CD4-positive, alpha-beta T cell (primary cell): Measurements from ENCODE around the gene LCE2C. TPM values are rescaled to one million over a fixed set of nuclear protein-coding genes. Genes with fewer than 3 reads are reported as not detected.

Experiments used
- ATAC-seq: fragments of 200-7000 bp; cut with Tn5 transposase; one replicate; pipeline ENCODE4 v1.10.0; 2022; ENCODE audit warnings: mild to moderate bottlenecking; ENCODE audit not compliant: poor library complexity
- CTCF ChIA-PET: fragments of 350-600 bp; sonication (Branson Sonifier 250); formaldehyde crosslinking; loops from one replicate; lab custom pipeline; 2021; ENCODE audit warnings: antibody characterized with exemption, inconsistent platforms; lab: Charles Lee
- POLR2A ChIA-PET: fragments of 350-600 bp; sonication (Branson Sonifier 250); formaldehyde crosslinking; loops from one replicate; lab custom pipeline; 2021; ENCODE audit warnings: antibody characterized with exemption, inconsistent platforms; lab: Charles Lee
- DNase-seq, 14 experiments: peaks; one replicate each; pipeline ENCODE4 v3.0.0-alpha.2; 2013 to 2020; ENCODE audit warnings: mixed read lengths in 2 of 14
- H3K27ac ChIP-seq, 2 donors: one replicate each; pipeline versions ENCODE4 v1.5.1 to v1.7.0; 2013; ENCODE audit warnings: low read length in 2 of 2, low read depth in 1 of 2, mild to moderate bottlenecking in 1 of 2
- H3K27me3 ChIP-seq, 2 experiments: 1 replicate in 1 of 2; 2 replicates in 1 of 2; pipeline versions ENCODE4 v1.6.1 to v1.7.0; 2013; ENCODE audit warnings: low read length in 2 of 2, control low read depth in 1 of 2, mild to moderate bottlenecking in 1 of 2, moderate library complexity in 1 of 2; ENCODE audit not compliant: insufficient read depth in 2 of 2, control insufficient read depth in 1 of 2
- H3K36me3 ChIP-seq: one replicate; pipeline ENCODE4 v1.6.1; 2013; ENCODE audit warnings: low read length, control low read depth; ENCODE audit not compliant: insufficient read depth
- H3K4me1 ChIP-seq: one replicate; pipeline ENCODE4 v1.6.1; 2013; ENCODE audit warnings: low read length, control low read depth; ENCODE audit not compliant: insufficient read depth
- H3K4me3 ChIP-seq: one replicate; pipeline ENCODE4 v1.5.1; 2013; ENCODE audit warnings: mild to moderate bottlenecking, low read length, moderate library complexity
- H3K9me3 ChIP-seq, 2 experiments: 1 replicate in 1 of 2; 2 replicates in 1 of 2; pipeline versions ENCODE4 v1.6.1 to v1.7.0; 2013; ENCODE audit warnings: low read length in 2 of 2, mild to moderate bottlenecking in 2 of 2, control low read depth in 1 of 2, moderate library complexity in 1 of 2; ENCODE audit not compliant: control insufficient read depth in 1 of 2, insufficient read depth in 1 of 2
- H3K27ac Mint-ChIP-seq: one replicate; pipeline ENCODE4 v1.8.0; 2020; ENCODE audit warnings: mixed read lengths
- H3K27me3 Mint-ChIP-seq: one replicate; pipeline ENCODE4 v1.8.0; 2021; ENCODE audit warnings: mixed read lengths
- H3K36me3 Mint-ChIP-seq: one replicate; pipeline ENCODE4 v1.8.0; 2021; ENCODE audit warnings: low read depth, mixed read lengths
- H3K4me1 Mint-ChIP-seq: one replicate; pipeline ENCODE4 v1.8.0; 2021; ENCODE audit warnings: low read depth, mixed read lengths
- H3K4me3 Mint-ChIP-seq: one replicate; pipeline ENCODE4 v1.8.0; 2020; ENCODE audit warnings: mild to moderate bottlenecking, mixed read lengths
- H3K9me3 Mint-ChIP-seq: one replicate; pipeline ENCODE4 v1.8.0; 2020; ENCODE audit warnings: mixed read lengths
- CTCF ChIP-seq: fragments of 200-600 bp; IDR thresholded peaks from one replicate; pipeline ENCODE4 v1.8.0; 2022; ENCODE audit warnings: antibody characterized with exemption, mild to moderate bottlenecking
- intact Hi-C, 2 experiments: fragments of 100-400 bp; cut with DNase I in 1 of 2; cut with micrococcal nuclease in 1 of 2; formaldehyde crosslinking; loops; one replicate each; pipeline versions ENCODE4 v1.15.1 to v1.9.0; 2023 to 2025; cut with DNase I, micrococcal nuclease
- total RNA-seq, 174 experiments: library from RNA in 2 of 174; stranded (reverse) in 2 of 174; gene quantifications; one replicate each; pipeline ENCODE4 v1.2.3 and lab custom pipeline; 2021 to 2026

The LCE2C gene
- total RNA-seq, 2 experiments from 2014 or later = not detected

DNA sequence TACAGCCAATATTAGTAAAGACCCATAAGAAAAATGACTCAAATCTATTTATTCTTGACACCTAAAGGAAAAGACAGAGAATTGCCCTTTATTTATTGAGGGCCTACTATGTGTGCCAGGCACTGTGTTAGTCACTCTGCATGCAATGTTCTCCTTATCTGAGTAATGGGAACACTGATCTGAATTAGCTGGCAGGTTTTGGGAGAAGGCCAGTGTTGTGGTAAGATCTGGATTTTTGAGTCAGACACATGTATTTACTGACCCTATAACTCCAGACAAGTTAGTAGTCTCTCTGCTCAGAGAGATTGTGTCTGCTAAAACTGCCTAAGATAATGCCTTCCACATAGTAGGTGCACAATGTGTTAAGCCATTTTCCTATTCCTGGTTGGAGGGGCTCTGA is 50.2 kb downstream of the LCE2C start:
- no peak overlapping the region for H3K4me3 Mint-ChIP-seq
- CTCF ChIA-PET = no interaction called here
- H3K36me3 Mint-ChIP-seq = no peaks in the 10 kb centered on the region
- ATAC-seq (no peak), DNase-seq (no peak)
- H3K4me1 ChIP-seq = no peaks in the 10 kb centered on the region
- no peak for TF ChIP-seq CTCF
- no peaks in the 10 kb centered on the region for H3K9me3 Mint-ChIP-seq
- H3K27me3 Mint-ChIP-seq = peaks cover 27% of the 10 kb centered on the region
- no peaks in the 10 kb centered on the region for H3K36me3 ChIP-seq
- no peaks in the 10 kb centered on the region for H3K4me1 Mint-ChIP-seq
- no peak overlapping the region for H3K27ac Mint-ChIP-seq
- H3K27me3 ChIP-seq = peaks cover 0 to 5% of the 10 kb centered on the region in 2 experiments
- POLR2A ChIA-PET = no interaction called here
- intact Hi-C loops = no loop called here
- no peaks in the 10 kb centered on the region for H3K9me3 ChIP-seq
- no peak overlapping the region for H3K27ac ChIP-seq
- no peak overlapping the region for H3K4me3 ChIP-seq

Other genes starting within 250 kb of the LCE2C start
- gene LCE5A, start 164.5 kb upstream of the LCE2C start, total RNA-seq = not detected
- gene CRCT1, start 160.8 kb upstream of the LCE2C start, total RNA-seq = not detected
- not detected for gene LCE3E, start 108.5 kb upstream of the LCE2C start, total RNA-seq
- not detected for gene LCE3D, start 94.8 kb upstream of the LCE2C start, total RNA-seq
- gene LCE3C, start 75.0 kb upstream of the LCE2C start, total RNA-seq = not detected
- gene LCE3B, start 61.5 kb upstream of the LCE2C start, total RNA-seq = not detected
- not detected for gene LCE3A, start 52.2 kb upstream of the LCE2C start, total RNA-seq
- not detected for gene LCE2D, start 11.9 kb upstream of the LCE2C start, total RNA-seq
- not detected for gene LCE2B, start 10.8 kb downstream of the LCE2C start, total RNA-seq
- not detected for gene LCE2A, start 23.1 kb downstream of the LCE2C start, total RNA-seq
- not detected for gene LCE4A, start 32.9 kb downstream of the LCE2C start, total RNA-seq
- gene KPRP, start 82.7 kb downstream of the LCE2C start, total RNA-seq = not detected
- not detected for gene LCE1F, start 99.9 kb downstream of the LCE2C start, total RNA-seq
- gene LCE1E, start 111.0 kb downstream of the LCE2C start, total RNA-seq = not detected
- gene LCE1D, start 121.4 kb downstream of the LCE2C start, total RNA-seq = not detected
- gene LCE1C, start 131.4 kb downstream of the LCE2C start, total RNA-seq = not detected
- gene LCE1B, start 136.7 kb downstream of the LCE2C start, total RNA-seq = not detected
- not detected for gene LCE1A, start 152.2 kb downstream of the LCE2C start, total RNA-seq
- not detected for gene LCE6A, start 167.6 kb downstream of the LCE2C start, total RNA-seq
- not detected for gene LCE7A, start 184.7 kb downstream of the LCE2C start, total RNA-seq
- not detected for gene SMCP, start 203.0 kb downstream of the LCE2C start, total RNA-seq
- gene IVL, start 233.3 kb downstream of the LCE2C start, total RNA-seq = not detected